NCI-H2227 (cell line): ENCODE measurements around the gene ZBP1.

ENCODE experiments used
- DNase-seq: peaks from one replicate; lab custom pipeline; 2025; ENCODE audit not compliant: unreplicated experiment; lab: John Stamatoyannopoulos, UW

ZBP1 gene

DNA sequence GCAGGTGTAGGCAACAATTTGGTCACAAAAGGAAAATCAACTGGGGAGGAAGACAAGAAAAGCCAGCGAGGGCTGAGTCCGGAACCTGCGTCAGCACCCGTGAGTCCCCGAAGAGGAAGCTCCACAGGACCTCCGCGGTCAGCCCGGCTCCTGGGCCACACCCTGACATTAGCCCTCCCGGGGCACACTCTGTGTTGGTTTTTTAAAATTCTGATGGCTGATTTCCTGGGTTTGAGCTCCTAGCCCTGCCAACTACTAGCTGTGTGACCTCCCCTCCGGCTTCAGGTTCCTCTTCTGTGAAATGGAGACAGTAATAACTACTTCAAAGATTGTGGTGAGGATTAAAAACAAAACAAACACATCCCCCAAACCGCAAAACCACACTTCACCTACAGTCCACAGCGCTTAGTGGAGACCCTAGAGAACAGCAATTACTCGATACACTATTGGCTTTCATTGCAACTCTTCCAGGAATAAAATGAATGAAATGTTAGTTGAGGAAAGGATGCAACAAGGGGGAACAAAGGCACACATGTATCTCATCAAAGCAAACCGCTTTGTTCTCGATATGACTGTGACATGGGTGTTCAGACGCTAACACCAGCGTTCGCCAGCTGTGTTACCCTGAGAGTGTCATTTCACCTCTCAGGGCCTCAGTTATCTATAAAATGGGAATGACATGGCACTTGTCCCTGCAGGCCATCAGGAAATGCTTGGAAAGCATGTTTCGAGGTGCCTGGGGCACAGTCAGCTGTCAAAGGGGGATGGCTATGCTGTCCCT is 985 bp downstream of the ZBP1 start:
- DNase-seq: no peak

DNA sequence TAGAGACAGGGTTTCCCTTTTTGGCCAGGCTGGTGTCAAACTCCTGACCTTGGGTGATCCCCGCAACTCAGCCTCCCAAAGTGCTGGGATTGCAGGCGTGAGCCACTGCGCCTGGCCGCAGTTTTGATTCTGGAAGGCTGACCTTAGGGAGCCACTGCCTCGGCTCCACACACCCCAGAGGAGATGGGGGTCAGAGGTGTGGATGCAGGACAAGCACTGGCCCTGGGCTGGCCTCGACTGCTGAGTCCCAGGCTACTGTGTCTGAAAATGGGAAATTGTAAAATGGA is 1.5 kb downstream of the ZBP1 start:
- no peak for DNase-seq

DNA sequence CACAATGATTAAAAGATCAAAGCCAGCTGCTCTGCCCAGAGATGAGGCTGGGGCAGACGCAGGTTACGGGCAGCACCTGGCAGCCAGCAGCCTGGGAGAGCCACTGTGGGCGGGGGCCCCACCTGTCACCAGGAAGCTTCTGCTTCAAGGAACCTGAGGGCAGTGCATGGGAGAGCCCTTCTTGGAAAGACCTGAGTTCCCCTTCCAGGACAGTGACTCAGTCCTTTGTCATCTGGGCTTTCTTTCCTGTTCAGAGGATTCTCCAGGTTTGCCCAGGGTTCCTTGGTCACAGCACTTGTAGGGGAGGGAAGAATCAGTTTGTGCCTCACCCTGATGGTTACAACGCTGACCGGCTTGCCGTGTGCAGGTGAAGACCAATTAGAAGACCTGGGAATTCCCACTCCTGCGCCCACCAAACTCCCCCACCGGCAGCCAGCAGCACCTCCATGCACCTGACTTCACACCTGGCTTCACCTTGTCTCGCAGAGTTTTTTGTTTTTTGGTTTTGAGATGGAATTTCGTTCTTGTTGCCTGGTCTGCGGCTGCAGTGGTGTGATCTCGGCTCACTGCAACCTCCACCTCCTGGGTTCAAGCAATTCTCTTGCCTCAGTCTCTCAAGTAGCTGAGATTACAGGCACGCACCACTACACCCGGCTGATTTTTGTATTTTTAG is 2.0 kb downstream of the ZBP1 start:
- no peak for DNase-seq

DNA sequence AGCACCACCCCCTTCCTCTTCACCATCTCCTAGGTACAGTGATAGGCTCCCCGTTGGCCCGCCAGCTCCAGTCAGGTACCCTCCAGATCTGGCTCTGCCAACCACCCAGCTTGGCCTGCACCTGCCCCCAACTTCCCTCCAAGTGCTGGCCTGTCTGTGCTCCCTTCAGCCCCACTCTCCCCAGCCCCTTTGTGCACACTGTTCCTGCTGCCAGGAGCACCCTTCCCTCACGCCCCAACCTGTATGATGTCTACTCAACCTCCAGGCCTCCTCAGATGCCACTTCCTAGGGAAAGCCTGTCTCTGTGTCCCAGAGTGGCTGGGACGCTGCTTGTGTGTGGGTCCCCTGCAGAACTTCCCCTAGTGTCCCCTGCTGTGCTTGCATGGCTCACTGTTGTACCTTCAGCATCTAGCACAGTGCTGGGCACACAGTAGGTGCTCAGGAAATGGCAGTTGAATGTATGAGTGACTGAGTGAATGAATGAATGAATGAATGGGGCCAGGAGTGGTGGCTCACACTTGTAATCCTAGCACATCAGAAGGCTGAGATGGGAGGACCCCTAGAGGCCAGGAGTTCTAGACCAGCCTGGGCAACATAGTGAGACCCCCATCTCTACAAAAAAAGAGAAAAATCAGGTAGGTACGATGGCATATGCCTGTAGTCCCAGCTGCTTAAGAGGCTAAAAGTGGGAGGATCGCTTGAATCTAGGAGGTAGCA is 3.0 kb downstream of the ZBP1 start:
- DNase-seq: no peak

DNA sequence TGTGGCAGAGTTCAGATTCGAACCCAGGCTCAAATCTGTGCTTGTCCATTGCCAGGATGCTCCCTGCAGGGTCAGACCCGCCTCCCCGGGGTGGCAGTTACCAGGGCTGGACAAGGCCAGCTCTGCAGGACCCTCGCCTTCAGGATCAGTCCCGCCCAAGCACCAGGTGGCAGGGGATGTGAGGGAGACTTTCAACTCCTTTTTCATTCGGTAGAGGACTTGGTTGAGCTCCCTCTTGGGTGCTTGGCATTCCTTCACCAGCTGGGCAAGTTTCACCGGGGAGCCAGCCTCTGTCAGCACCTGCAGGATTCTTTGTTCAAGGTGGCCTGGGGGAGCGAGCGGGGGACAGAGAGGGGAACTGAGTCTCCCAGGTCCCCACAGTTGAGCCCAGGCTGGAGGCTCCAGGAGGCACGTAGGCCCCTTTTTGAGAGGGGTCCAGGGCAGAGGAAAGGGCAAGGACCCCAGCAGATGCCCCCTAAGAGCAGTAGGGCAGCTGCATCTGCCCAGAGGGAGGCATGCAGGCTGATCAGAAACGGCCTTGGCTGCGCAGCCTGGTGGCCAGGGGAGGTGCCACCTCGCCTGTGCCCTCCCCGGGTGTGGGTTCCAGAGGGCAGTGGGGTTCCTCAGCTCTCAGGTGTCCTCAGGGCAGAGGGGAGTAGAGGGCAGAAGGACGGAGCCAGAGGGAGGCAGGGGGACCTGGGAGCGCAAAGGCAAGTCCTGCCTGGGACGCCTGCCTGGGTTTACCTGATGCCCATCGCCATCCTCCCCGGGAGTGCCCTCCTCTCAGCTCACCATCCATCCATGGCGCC is 3.9 kb downstream of the ZBP1 start:
- DNase-seq: no peak

DNA sequence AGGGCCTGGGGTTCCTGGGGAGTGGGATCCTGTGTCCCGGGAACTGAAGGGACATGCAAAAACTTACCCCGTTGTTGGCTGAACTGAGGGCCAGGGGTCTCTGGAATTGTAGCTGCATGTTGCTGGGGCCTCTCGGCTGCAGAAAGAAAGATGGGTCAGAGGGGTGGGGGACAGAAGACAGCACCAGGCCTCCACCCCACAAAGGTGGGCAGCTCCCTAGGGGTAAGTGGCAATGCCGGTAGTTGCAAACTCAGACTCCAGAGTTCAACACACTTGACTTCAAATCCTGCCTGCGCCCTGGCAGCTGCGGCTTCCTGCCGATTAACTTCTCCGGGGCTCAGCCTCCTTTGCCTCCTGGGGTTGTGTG is 4.8 kb downstream of the ZBP1 start:
- DNase-seq: no peak

DNA sequence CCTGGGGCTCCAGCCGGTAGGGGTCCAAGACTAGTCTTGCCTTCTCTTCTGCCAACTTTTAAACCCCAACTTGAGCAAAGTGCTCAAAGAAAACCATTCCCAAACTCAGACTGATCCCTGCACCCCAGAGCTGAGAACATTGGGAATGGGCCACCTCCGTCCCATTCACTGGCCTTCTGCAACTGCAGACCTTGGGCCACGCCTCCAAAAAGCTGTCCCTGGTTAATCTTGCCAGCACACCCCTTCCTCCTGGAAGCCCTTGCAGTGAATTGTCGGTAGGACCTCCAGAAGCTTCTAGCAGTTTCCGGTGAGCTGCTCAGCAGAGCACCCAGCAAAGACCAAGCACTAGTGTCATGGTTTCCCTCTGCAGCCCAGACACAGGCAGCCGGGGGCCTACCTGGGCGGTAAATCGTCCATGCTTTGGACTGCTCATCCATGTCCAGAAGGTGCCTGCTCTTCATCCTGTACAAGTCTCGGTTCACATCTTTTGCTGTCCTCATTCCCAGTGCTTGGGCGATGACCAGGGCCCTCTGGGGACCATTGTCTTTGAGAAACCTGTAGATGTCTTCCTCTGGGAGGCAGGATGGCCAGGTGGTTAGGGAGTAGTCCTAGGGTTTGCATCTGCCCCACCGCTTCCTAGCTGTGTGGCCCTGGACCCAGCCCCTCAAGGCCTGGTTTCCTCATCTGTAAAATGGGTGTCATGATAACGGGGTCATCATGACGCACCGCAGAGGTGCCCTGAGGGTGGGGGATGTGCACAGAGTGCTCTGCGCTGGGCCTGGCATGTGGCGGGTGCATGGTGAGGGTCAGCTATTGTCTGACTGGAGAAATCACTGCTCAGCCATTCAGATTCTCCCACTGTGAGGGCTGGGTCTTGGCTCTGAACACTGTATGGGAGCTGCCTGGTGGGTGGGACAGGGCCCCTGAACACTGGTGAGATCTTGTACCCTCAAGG is 5.5 kb downstream of the ZBP1 start:
- no peak for DNase-seq

DNA sequence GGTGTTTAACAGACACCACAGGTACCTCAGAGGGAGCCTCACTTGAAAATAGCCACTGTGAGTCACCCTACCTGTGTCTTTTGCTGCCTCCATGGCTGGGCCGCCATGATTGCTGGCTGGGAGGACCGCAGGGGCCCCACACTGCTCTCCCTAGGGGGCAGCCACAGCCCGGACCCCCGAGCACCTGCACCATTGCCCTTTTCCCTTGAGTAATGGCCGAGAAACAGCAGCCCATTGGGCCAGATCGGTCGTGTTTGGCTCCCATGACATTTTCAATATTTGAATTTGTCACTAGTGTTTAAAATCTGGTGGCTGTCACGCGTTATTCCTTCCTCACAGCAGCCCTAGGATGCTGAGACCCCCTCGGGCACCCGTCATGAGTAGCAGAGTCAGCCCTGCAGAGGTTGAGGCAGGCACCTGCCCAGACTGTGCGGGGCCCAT is 6.7 kb downstream of the ZBP1 start:
- DNase-seq: no peak

DNA sequence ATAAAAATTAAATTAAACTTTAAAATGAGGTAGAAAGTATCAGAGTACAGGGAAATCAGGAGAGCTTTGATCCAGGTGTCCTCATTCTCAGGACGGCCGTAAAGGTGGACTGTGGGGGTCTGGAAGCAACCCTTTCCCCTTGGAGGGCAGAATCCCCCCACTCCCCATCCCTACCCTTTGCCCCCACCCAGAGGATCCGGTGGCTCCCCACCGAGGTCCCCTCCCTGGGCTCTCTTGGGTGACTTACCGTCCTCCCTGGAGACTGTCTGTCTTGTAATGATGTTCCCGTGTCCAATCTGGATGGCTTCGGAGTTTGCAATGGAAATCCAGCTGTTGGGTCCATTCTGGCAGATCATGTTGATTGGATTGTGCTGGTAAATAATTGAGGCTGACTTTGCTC is 7.3 kb downstream of the ZBP1 start:
- no peak for DNase-seq

DNA sequence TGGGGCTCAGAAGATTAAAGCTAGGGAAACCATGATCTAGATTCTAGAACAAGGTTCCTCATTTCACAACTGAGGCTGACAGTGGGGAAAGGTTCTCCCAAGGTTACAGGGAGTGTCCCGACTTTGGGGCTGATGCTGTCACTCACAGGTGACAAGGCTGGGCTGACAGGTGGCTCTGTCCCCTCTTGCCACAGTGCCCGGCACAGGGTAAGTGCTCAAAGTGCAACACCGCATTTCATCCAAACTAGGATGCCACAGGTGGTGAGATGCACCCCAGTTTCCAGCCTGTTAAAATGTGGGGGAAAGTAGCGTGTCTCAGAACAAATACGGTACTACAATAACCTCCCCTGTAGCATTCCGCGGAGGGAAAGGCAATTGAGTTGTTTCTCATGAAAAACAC is 7.8 kb downstream of the ZBP1 start:
- no peak for DNase-seq

DNA sequence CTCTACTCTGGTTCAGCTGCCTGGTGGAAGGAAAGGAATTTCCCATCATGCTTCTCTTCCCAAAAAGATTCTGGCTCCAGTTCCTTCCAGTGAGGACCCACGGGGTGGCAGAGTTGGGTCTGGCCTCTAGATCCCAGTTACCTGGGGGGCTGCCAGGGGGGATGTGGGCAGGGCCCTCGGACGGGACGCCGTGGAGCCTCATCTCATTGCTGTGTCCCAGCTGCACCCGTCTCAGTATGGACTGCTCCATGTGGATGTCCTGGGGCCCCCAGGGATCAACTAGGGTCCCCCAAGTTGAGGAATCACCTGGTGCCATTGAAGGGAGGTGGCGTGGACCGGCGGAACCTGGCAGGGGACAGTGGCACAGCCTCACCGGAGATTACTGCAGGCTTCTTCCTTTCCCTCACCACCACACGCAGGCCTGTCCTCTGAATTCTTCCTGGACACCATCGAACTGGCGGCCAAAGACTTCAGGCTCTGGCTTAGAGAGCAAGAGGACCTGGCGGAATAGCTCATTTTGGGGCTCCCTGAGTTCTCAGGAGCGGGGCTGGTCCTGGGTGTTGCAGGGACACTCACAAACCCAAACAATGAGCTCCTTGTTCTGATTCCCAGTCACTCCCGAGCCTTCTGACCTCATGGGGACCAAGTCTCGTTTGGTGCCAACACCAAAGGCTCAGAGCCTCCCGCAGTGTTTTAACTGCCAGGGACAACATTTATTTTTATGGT is 8.5 kb downstream of the ZBP1 start:
- no peak for DNase-seq

DNA sequence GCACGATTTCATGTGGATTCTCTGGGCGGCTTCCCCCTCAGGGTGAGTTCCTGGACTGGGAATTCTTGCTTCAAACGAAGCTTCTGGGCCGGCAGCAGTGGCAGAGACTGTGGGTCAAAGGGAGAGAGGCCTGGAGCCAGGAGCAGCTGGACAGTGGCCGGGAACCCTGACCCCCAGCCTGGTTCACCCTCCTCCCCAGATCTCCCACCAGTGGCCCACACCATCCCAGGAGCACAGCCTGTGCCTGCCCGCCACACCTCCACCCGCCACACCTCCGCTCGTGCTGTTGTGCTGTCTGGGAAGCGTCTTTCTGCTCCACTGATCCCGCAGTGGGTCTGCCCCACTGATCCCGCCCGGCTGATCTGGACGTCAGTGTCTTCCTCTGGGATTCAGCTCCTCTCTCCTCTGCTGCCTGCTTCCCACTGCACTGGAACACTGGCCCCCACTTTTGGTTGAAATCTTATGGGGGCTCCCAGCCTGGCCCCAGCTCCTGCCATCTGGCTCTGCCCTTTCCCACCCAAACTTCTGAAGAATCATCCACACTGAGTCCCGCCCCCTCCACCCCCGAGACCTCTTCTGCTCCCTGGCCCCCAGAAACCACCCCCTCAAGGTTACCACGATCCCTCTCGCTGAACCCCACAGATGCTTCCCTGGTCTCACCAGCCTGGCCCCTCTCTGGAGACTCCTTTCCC is 9.8 kb downstream of the ZBP1 start:
- DNase-seq: no peak

DNA sequence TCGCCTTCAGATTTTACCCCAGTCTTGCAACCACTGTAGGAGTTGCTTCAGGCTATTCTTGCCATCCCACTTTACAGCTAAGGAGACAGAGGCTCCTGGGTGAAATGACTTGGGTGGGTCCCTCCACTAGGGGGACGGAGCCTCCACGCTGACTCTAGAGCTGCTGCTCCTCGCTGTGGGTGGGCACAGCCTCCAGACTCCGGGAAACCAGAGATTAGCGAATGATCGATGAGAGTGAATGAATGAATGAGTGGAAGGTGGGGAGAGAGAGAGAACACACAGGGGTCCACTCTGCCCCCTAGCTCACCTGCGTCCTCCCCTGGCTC is 10.4 kb downstream of the ZBP1 start:
- no peak for DNase-seq

DNA sequence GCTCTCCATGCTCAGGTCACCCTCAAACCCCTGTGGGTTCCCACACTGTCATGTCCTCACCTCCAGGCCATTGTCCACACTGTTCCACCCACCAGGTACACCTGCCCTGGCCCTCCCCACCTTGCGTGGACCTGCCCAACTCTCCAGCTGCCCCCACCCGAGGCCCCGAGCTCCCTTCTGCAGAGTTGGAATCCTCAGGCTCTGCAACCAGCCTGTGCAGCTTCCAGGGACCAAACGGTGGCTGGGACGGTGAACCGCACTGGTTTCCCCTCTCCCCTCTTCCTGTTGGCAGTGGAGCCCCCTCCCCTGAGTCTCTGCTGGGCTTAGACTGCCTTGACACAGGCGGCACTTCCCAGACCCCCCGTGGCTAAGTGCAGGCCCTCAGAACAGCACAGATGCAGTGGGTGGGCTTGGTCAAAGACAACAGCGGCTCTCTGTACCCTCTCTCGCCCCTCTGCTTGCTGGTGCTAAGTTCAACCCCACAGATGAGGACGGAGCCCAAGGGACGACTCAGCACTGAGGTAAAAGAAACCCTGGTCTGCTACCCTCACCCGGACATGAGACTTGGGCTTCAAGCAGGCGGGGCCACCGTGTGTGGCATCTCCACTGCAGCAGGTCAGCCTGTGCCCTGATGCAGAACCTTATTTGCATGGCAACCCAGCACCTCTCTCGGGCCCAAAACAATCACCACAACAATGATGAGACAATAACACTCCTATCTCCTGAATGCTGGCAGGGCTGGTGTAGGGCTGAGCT is 11.0 kb downstream of the ZBP1 start:
- DNase-seq: no peak

DNA sequence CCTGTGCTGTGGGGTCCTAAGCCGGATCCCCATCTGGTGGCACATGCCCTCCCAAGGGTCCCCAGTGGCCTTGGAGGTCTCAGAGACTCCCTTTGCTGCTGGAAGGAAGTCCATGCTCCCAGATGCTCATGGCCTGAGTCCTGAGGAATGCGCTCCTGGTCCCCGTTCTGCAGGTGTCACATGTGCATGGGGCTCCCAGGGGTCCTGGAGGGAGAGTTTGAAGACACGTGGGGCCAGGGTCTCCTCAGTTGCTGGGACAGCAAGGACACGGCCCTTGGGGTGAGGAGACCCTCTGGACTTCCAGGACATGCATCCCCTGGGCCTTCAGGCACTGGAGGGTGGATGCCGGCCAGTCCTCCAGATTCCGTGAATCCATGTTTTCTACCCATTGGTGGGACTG is 11.7 kb downstream of the ZBP1 start:
- DNase-seq: no peak

DNA sequence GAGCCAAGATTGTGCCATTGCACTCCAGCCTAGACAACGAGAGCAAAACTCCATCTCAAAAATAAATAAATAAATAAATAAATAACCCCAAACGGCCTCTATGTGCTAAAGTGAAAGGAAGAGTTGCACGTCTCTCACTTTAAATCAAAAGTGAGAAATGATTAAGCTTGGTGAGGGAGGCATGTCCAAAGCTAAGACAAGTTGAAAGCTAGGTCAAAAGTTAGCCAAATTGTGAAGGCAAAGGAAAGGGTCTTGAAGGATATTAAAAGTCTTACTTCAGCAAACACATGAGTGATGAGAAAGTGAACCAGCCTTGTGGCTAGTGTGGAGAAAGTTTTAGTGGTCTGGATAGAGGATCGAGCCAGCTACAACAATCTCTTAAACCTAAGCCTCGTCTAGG is 14.3 kb downstream of the ZBP1 start:
- no peak for DNase-seq

DNA sequence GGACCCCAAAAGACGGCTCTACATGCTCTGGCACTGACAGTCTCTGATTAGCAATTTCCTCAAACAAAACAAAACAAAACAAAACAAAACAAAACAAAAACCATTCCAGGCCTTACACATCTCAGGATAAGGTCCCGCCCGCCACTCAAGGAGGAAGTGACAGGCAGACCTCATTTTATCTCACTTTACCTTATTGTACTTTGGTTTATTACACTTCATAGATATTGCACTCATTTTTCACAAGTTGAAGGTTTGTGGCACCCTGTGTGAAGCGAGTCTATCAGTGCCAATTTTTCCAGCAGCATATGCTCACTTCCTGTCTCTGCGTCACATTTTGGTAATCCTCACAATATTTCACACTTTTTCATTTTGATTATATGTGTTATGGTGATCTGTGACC is 15.2 kb downstream of the ZBP1 start:
- no peak for DNase-seq

DNA sequence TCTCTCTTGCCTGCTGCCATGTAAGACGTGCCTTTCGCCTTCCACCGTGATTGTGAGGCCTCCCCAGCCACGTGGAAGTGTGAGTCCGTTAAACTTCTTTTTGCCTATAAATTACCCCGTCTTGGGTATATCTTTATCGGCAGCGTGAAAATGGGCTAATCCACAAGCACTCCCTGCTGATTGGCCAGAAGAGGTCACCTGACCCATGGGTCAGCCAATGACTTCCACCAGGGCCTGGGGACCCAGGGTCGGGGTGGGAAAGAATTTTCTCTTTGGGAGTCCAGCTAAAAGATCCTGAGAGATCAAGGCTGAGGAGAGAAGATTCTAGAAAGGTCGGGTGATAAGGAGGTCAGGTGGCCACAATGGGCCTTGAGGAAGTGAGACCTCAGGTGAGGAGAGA is 17.1 kb downstream of the ZBP1 start:
- no peak for DNase-seq

DNA sequence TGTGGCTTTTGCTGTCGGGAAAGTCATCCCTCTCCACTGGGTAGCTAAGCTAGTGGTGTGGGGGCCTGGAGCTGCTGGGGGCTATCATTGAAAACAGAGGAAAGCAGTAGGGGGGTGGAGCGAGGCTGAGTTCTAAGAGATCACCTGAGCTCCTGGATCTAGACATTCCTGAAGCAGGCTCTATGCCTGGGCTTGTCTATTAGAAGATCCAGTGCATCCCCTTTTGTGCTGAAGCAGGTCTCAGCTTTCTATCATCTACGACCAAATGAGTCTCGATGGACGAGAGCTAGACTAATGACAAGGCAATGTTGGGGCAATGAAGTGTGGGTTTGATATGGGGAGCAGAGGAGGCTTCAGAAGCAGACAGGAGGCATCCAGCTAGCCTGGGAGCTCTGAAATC is 18.5 kb downstream of the ZBP1 start:
- no peak for DNase-seq
